HEK293T (cell line): ENCODE data around the gene RAN.
"Not testable (repeated sequence)": the region's sequence is repeated elsewhere in the genome, so short reads cannot be mapped to it uniquely, and the experiment has no call there.

Experiments
- CTCF ChIA-PET: fragments of 350-600 bp; formaldehyde crosslinking; extraction: SDS; loops from one replicate; lab custom pipeline; 2021; ENCODE audit warnings: antibody characterized with exemption, inconsistent platforms; lab: Yijun Ruan, JAX
- POLR2A ChIA-PET: fragments of 350-600 bp; formaldehyde crosslinking; extraction: SDS; loops from one replicate; lab custom pipeline; 2020; ENCODE audit warnings: antibody characterized with exemption, inconsistent platforms; lab: Yijun Ruan, JAX
- DNase-seq: peaks from one replicate; pipeline ENCODE4 v3.0.0; 2012; ENCODE audit warnings: mixed read lengths; ENCODE audit errors: extremely low spot score
- ARNT ChIP-seq: fragments of 450-650 bp; IDR thresholded peaks from 2 replicates; pipeline ENCODE4 v1.6.1; 2017; ENCODE audit warnings: mild to moderate bottlenecking
- BHLHE40 ChIP-seq: fragments of 450-650 bp; IDR thresholded peaks from 2 replicates; pipeline ENCODE4 v1.6.1; 2016; ENCODE audit warnings: mild to moderate bottlenecking, moderate library complexity, borderline replicate concordance
- CTBP1 ChIP-seq: fragments of 450-650 bp; IDR thresholded peaks from 2 replicates; pipeline ENCODE4 v1.6.1; 2016; ENCODE audit warnings: borderline replicate concordance
- ELF4 ChIP-seq: fragments of 450-650 bp; IDR thresholded peaks from 2 replicates; pipeline ENCODE4 v1.6.1; 2017; ENCODE audit warnings: antibody characterized with exemption
- FOXA1 ChIP-seq: fragments of 450-650 bp; IDR thresholded peaks from 2 replicates; pipeline ENCODE4 v1.6.1; 2016; ENCODE audit warnings: mild to moderate bottlenecking
- FOXK2 ChIP-seq: fragments of 450-650 bp; IDR thresholded peaks from 2 replicates; pipeline ENCODE4 v1.6.1; 2016; ENCODE audit warnings: mild to moderate bottlenecking
- FOXM1 ChIP-seq: fragments of 450-650 bp; IDR thresholded peaks from 2 replicates; pipeline ENCODE4 v1.6.1; 2017; ENCODE audit warnings: mild to moderate bottlenecking, borderline replicate concordance
- HDGF ChIP-seq: fragments of 450-650 bp; IDR thresholded peaks from 2 replicates; pipeline ENCODE4 v1.6.1; 2017; ENCODE audit warnings: antibody characterized with exemption, borderline replicate concordance
- L3MBTL2 ChIP-seq: fragments of 450-650 bp; conservative IDR thresholded peaks from 2 replicates; pipeline ENCODE4 v1.6.1; 2016; ENCODE audit warnings: mild to moderate bottlenecking
- LEF1 ChIP-seq: fragments of 450-650 bp; IDR thresholded peaks from 2 replicates; pipeline ENCODE4 v1.6.1; 2017; ENCODE audit warnings: mild to moderate bottlenecking, borderline replicate concordance
- NFRKB ChIP-seq: fragments of 450-650 bp; IDR thresholded peaks from 2 replicates; pipeline ENCODE4 v1.6.1; 2016; ENCODE audit warnings: mild to moderate bottlenecking, moderate library complexity
- PKNOX1 ChIP-seq: fragments of 450-650 bp; IDR thresholded peaks from 2 replicates; pipeline ENCODE4 v1.6.1; 2016
- SP1 ChIP-seq: fragments of 450-650 bp; IDR thresholded peaks from 2 replicates; pipeline ENCODE4 v1.6.1; 2017
- SUZ12 ChIP-seq: fragments of 450-650 bp; IDR thresholded peaks from 2 replicates; pipeline ENCODE4 v1.6.1; 2016; ENCODE audit warnings: mild to moderate bottlenecking
- TARDBP ChIP-seq: fragments of 450-650 bp; IDR thresholded peaks from 2 replicates; pipeline ENCODE4 v1.6.1; 2016
- ZNF384 ChIP-seq: fragments of 450-650 bp; IDR thresholded peaks from 2 replicates; pipeline ENCODE4 v1.6.1; 2016

RAN gene

GRCh38 chr12:130880411-130880885, 8.6 kb downstream of the RAN start:
- no peak for DNase-seq
- TF ChIP-seq ARNT (no peak), PKNOX1 (peak; percentile 35; the same call in 1 of the 2 replicates)
- ChIA-PET POLR2A (no interaction called here), CTCF (no interaction called here)

- TF ChIP-seq SP1: no peak
- no peak for TF ChIP-seq ELF4
- TF ChIP-seq TARDBP: peak; percentile 73
- TF ChIP-seq SUZ12: no peak
- no peak for TF ChIP-seq PKNOX1
- TF ChIP-seq FOXA1: no peak
- CTCF ChIA-PET: no interaction called here
- POLR2A ChIA-PET: no interaction called here
- no peak for DNase-seq
Measured at GRCh38 chr12:130881046-130881445, 9.2 kb downstream of the RAN start.

GRCh38 chr12:130881548-130881947, 9.7 kb downstream of the RAN start:
- ChIA-PET POLR2A (interaction anchor here (0.8 kb wide), 1 partner anchor 11 kb away, joined by 3 read pairs; no protein-coding TSS in a partner anchor), CTCF (no interaction called here)
- no peak for DNase-seq
- no peak for TF ChIP-seq L3MBTL2
- no peak for TF ChIP-seq LEF1
- no peak for TF ChIP-seq HDGF
- no peak for TF ChIP-seq CTBP1
- no peak for TF ChIP-seq ELF4
- no peak for TF ChIP-seq FOXM1
- no peak for TF ChIP-seq NFRKB
- TF ChIP-seq PKNOX1: no peak
- TF ChIP-seq FOXA1: no peak
- no peak for TF ChIP-seq BHLHE40
- TF ChIP-seq ARNT: no peak
- TF ChIP-seq TARDBP: no peak
- no peak for TF ChIP-seq SUZ12
- no peak for TF ChIP-seq FOXK2
- no peak for TF ChIP-seq SP1
- TF ChIP-seq ZNF384: no peak

- DNase-seq, CTCF ChIA-PET, POLR2A ChIA-PET: not testable (repeated sequence)
Measured at GRCh38 chr12:130887190-130887589, 15.3 kb downstream of the RAN start.

- TF ChIP-seq BHLHE40: no peak
- no peak for TF ChIP-seq SP1
- no peak for TF ChIP-seq TARDBP
- TF ChIP-seq ZNF384: no peak
- TF ChIP-seq FOXA1: no peak
- no peak for TF ChIP-seq NFRKB
- TF ChIP-seq LEF1: no peak
- TF ChIP-seq HDGF: no peak
- CTCF ChIA-PET: no interaction called here
- POLR2A ChIA-PET: no interaction called here
- no peak for DNase-seq
Measured at GRCh38 chr12:130904064-130904463, 32.2 kb downstream of the RAN start.

- POLR2A ChIA-PET: not testable (repeated sequence)
Measured at GRCh38 chr12:130904936-130905455, 33.1 kb downstream of the RAN start.

GRCh38 chr12:130909111-130909510, 37.2 kb downstream of the RAN start:
- POLR2A ChIA-PET: no interaction called here
- no peak for TF ChIP-seq NFRKB
- TF ChIP-seq FOXM1: no peak
- TF ChIP-seq TARDBP: no peak
- TF ChIP-seq L3MBTL2: no peak
- TF ChIP-seq ARNT: no peak
- TF ChIP-seq SP1: no peak
- TF ChIP-seq SUZ12: no peak
- TF ChIP-seq FOXA1: no peak
- no peak for TF ChIP-seq CTBP1
- no peak for TF ChIP-seq HDGF
- no peak for TF ChIP-seq BHLHE40
- no peak for TF ChIP-seq ELF4
- TF ChIP-seq LEF1: no peak
- no peak for TF ChIP-seq FOXK2
- TF ChIP-seq PKNOX1: no peak
- TF ChIP-seq ZNF384: no peak
- CTCF ChIA-PET: no interaction called here
- no peak for DNase-seq

More at GRCh38 chr12:130904936-130905455, 33.1 kb downstream of the RAN start:
- CTCF ChIA-PET, DNase-seq: not testable (repeated sequence)
